Breast epithelium (tissue), 4 donors: ENCODE measurements around the gene ABHD4. TPM values are rescaled to one million over a fixed set of nuclear protein-coding genes. Genes with fewer than 3 reads are reported as not detected.

Experiments
- DNase-seq, 2 donors: peaks; one replicate each; pipeline ENCODE4 v3.0.0-alpha.2; 2019; ENCODE audit warnings: low spot score in 2 of 2
- H3K27ac ChIP-seq, 2 donors: fragments of 200-600 bp; sonication (generic) in 1 of 2; one replicate each; pipeline ENCODE4 v1.5.1; 2016 to 2019; ENCODE audit warnings: mild to moderate bottlenecking in 1 of 2
- H3K27me3 ChIP-seq, 2 donors: fragments of 200-600 bp; sonication (generic) in 1 of 2; one replicate each; pipeline versions ENCODE4 v1.5.1 to v1.6.0; 2017 to 2019; ENCODE audit warnings: control low read depth in 1 of 2, mild to moderate bottlenecking in 1 of 2
- H3K36me3 ChIP-seq: fragments of 200-600 bp; one replicate; pipeline ENCODE4 v1.5.1; 2019
- H3K4me1 ChIP-seq, 2 donors: fragments of 200-600 bp; sonication (generic); one replicate each; pipeline ENCODE4 v1.5.1; 2016 to 2019; ENCODE audit warnings: control low read depth in 1 of 2
- H3K4me3 ChIP-seq, 3 donors: fragments of 200-600 bp; sonication (generic); 1 replicate in 2 of 3; 2 replicates in 1 of 3; pipeline ENCODE4 v1.5.1; 2016 to 2019; ENCODE audit warnings: mild to moderate bottlenecking in 3 of 3, moderate library complexity in 2 of 3
- H3K9me3 ChIP-seq, 2 donors: fragments of 200-600 bp; sonication (generic) in 1 of 2; one replicate each; pipeline ENCODE4 v1.5.1; 2016 to 2019; ENCODE audit warnings: control low read depth in 1 of 2
- POLR2A ChIP-seq: fragments of 450-650 bp; IDR thresholded peaks from one replicate; pipeline ENCODE4 v1.6.1; 2016; ENCODE audit warnings: antibody characterized with exemption, mild to moderate bottlenecking, moderate library complexity
- POLR2AphosphoS5 ChIP-seq, 3 donors: sonication (generic); formaldehyde crosslinking; IDR thresholded peaks; one replicate each; pipeline ENCODE4 v1.6.1; 2017; ENCODE audit warnings: antibody characterized with exemption in 3 of 3
- intact Hi-C: fragments of 100-400 bp; cut with DNase I; formaldehyde crosslinking; loops from one replicate; pipeline ENCODE4 v1.15.1; 2023; ENCODE audit warnings: low total_unique reads
- total RNA-seq, 3 donors: library from RNA; depleted of rRNA; stranded (reverse); fragments of >200 nt; gene quantifications; one replicate each; pipeline ENCODE4 v1.1.0, GENCODE V29; 2016
- TF ChIP-seq, protein P1 (sequence below), 3 donors: fragments of 450-650 bp; IDR thresholded peaks; one replicate each; pipeline ENCODE4 v1.5.1; 2016 to 2017; ENCODE audit warnings: antibody characterized with exemption in 3 of 3, mild to moderate bottlenecking in 3 of 3, moderate library complexity in 3 of 3

ABHD4 gene
- total RNA-seq, 3 donors from 2014 or later = 22.1 to 41.6 (median 25.2) TPM

DNA sequence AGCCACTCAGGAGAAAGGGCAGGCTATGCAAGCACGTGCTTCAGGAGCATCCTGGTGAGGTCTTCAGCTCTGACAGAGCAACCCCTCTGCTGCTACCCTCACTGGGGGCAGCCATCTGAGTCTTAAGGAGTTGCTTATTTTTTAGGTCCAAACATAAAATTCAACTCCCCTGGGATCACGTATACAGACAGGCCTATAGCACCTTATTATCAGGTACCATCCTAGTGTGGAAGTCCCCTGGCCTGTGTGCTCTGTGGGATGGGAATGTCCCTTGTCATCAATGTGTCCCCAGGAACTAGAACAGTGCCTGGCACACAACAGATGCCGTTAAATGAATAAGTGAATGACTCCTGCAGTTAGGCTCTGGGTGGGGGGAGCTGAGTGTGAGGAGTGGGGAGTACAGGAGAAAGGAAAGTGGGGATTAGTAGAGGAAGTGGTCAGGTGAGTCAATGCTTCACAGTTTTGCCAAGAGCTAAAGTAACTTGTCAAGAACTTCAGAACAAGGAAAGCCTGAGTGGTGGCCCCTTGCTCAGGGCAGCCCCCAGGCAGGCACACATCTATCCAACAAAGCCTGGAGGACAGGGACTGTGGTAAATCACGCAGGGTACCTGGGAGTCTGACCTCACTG, 42.6 kb upstream of the ABHD4 start:
- intact Hi-C loops = loop anchor here (10.0 kb wide), 1 partner anchor 71 kb away; no protein-coding TSS in a partner anchor
- H3K27ac ChIP-seq = peak overlapping the region; percentile 73 to 88
- H3K4me3 ChIP-seq = no peak overlapping the region
- no peaks in the 10 kb centered on the region for H3K27me3 ChIP-seq
- TF ChIP-seq POLR2AphosphoS5 (IDR thresholded peaks at IDR 0.05) = no peak
- TF ChIP-seq, protein P1, sequence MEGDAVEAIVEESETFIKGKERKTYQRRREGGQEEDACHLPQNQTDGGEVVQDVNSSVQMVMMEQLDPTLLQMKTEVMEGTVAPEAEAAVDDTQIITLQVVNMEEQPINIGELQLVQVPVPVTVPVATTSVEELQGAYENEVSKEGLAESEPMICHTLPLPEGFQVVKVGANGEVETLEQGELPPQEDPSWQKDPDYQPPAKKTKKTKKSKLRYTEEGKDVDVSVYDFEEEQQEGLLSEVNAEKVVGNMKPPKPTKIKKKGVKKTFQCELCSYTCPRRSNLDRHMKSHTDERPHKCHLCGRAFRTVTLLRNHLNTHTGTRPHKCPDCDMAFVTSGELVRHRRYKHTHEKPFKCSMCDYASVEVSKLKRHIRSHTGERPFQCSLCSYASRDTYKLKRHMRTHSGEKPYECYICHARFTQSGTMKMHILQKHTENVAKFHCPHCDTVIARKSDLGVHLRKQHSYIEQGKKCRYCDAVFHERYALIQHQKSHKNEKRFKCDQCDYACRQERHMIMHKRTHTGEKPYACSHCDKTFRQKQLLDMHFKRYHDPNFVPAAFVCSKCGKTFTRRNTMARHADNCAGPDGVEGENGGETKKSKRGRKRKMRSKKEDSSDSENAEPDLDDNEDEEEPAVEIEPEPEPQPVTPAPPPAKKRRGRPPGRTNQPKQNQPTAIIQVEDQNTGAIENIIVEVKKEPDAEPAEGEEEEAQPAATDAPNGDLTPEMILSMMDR (IDR thresholded peaks at IDR 0.05) = no peak
- no peak for TF ChIP-seq POLR2A
- peak in 1 of 2 donors; percentile 13 for DNase-seq
- no peaks in the 10 kb centered on the region for H3K9me3 ChIP-seq
- peaks cover 0 to 9% of the 10 kb centered on the region in 2 donors for H3K4me1 ChIP-seq
- no peaks in the 10 kb centered on the region for H3K36me3 ChIP-seq

DNA sequence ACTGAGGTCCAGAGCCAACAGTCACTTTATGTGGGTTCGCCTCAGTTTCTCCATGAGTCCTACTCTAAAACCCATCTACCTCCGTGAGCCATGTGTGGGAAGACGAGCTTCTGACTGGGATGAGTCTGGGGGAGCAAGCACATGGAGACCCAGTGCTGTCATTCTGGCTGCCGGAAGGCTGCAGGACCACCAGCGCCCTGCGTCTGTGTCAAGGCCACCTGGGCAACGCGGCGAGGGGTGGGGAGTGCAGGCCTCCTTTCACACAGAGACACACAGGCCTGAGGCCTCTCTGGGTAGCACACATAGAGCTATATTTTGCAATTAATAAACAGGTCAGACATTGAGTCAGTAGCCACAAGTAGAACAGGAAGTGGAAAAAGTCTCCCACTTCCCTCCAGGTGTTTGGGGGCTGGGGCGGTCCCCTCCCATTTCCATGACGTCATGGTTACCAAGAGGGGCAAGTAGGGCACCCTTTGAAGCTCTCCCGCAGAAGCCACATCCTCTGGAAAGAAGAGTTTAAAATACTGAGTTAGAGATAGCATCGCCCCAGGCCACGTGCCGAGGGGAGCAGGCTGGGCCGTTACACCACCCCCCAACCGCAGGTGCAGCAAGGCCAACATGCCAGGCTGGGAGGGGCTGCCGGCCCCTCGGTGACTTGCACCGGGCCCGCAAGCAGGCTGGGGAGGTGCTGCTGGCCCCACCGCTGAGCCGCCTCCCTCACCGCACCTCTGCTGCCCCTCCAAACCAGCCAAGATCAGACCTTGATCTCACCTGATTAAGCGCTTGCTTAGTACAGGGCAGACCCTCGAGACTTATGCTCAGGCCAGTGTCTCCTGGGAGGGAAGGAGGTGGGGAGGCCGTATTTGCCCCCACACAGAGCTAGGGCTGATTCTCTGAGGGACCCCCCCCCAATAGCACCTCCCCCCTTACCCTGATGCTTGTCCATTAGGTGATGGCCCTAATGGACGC, 41.8 kb upstream of the ABHD4 start:
- H3K4me3 ChIP-seq = peak overlapping the region in 2 of 3 donors; percentile 32 to 58
- no peaks in the 10 kb centered on the region for H3K9me3 ChIP-seq
- DNase-seq = peak in 1 of 2 donors; percentile 71
- peaks cover 0 to 9% of the 10 kb centered on the region in 2 donors for H3K4me1 ChIP-seq
- no peaks in the 10 kb centered on the region for H3K36me3 ChIP-seq
- H3K27ac ChIP-seq = peak overlapping the region; percentile 73 to 88
- intact Hi-C loops = loop anchor here (10.0 kb wide), 1 partner anchor 72 kb away; no protein-coding TSS in a partner anchor
- TF ChIP-seq POLR2AphosphoS5 (IDR thresholded peaks at IDR 0.05) = peak; percentile 32 to 61 (median 48)
- TF ChIP-seq POLR2A = no peak
- TF ChIP-seq, protein P1 (IDR thresholded peaks at IDR 0.05) = no peak
- H3K27me3 ChIP-seq = no peaks in the 10 kb centered on the region

DNA sequence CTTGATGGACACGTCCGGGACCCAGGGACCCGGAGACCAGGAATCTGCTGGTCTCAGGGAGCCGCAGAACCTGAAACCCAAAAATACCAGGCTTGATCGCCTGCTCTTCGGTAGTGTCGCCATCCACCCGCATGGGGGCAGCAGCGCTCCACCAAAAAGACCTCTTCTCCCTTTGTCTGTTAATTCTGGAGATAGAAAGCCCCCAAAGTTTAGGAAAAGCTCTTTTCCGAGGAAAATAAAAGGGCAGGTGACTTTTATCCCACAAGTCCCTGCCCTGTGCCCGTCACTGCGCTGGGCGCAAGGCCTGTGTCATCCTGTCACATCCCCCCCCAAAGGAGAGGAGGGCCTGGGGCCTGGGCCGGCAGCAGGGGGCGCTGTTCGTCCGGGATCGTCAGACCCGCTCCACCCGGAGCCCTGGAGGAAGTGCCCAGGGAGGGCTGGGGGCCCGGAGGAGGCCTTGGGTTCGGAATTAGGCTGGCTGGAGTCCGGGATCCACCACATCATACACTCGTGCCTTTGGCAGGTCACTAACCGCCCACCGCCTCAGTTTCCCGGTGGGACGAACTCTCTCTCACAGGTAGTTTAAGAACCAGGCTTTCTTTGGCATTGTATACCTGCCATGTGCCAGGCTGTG, 41.0 kb upstream of the ABHD4 start:
- Histone ChIP-seq H3K27ac (peak overlapping the region; percentile 73 to 88), H3K4me3 (peak overlapping the region; percentile 25 to 58 (median 32)), H3K36me3 (no peaks in the 10 kb centered on the region), H3K4me1 (peaks cover 0 to 9% of the 10 kb centered on the region in 2 donors), H3K27me3 (no peaks in the 10 kb centered on the region), H3K9me3 (no peaks in the 10 kb centered on the region)
- intact Hi-C loops = loop anchor here (10.0 kb wide), 1 partner anchor 72 kb away; no protein-coding TSS in a partner anchor
- no peak for TF ChIP-seq POLR2A
- TF ChIP-seq, protein P1 (IDR thresholded peaks at IDR 0.05) = peak; percentile 99 to 100 (median 100)
- TF ChIP-seq POLR2AphosphoS5 (IDR thresholded peaks at IDR 0.05) = peak in 2 of 3 donors; percentile 25 to 34
- peak; percentile 68 to 82 for DNase-seq

DNA sequence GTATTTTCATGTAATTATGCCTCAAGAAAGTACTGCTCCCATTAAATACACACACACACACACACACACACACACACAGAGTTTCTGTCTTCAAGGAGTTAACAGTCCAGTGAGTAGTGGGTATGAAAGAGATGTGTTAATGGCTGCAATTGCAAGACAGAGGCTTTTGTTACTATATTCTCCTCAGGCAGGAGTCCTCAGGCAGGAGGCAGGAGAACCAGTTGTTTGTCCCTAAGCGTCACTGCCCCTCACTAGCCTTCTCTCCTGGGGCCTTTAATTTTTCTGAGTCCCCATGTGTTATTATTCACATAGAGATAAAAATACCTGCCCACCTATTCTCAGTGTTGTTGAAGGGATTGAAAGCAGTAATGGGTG, 40.3 kb upstream of the ABHD4 start:
- Histone ChIP-seq H3K36me3 (no peaks in the 10 kb centered on the region), H3K27ac (peak overlapping the region; percentile 8 to 48), H3K4me1 (peaks cover 0 to 9% of the 10 kb centered on the region in 2 donors), H3K4me3 (no peak overlapping the region), H3K27me3 (no peaks in the 10 kb centered on the region), H3K9me3 (no peaks in the 10 kb centered on the region)
- intact Hi-C loops = loop anchor here (10.0 kb wide), 1 partner anchor 73 kb away; no protein-coding TSS in a partner anchor
- no peak for TF ChIP-seq POLR2AphosphoS5 (IDR thresholded peaks at IDR 0.05)
- TF ChIP-seq, protein P1 (IDR thresholded peaks at IDR 0.05) = no peak
- TF ChIP-seq POLR2A = no peak
- no peak for DNase-seq
